ENCODE data around the gene CDK2. TPM values are rescaled to one million over a fixed set of nuclear protein-coding genes. Genes with fewer than 3 reads are reported as not detected.
A peak's percentile ranks its signal among the peaks of the same experiment; 100 is the strongest.
"Not testable (repeated sequence)": the region's sequence is repeated elsewhere in the genome, so short reads cannot be mapped to it uniquely, and the experiment has no call there.

Gene CDK2
- total RNA-seq, 1 donor from 2014 or later, result 9.1 TPM

DNA sequence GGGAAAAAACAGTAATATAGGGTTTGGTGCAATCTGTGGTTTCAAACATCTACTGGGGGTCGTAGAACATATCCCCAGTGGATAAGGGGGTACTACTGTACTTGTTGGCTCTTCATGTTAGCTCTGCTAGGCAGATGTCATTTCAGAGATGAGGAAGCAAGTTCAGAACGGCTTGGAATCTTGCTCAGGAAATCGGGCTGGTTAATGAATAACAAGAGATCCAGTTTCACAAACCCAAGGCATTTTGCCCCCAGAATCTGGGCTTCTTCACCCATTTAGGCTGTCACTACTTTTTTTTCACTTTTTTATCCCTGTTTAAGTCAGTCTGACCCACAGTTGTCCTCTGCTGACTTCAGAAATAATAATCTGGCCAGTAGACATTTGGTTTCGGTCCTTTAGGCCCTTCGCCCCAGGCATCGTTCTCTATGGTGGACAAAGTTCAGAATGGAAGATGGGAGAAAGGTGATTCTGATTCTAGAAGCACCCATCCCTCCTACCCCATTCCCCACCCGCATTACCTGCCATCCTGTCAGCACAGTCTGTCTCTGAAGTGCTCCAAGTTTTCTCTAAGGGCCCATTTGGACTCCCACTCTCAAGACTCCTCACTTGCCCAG lies 35.0 kb downstream of the CDK2 start:
- DNase-seq (ENCODE audit: low spot score), result no peak
- intact Hi-C loops (cut with DNase I), result no loop called here

DNA sequence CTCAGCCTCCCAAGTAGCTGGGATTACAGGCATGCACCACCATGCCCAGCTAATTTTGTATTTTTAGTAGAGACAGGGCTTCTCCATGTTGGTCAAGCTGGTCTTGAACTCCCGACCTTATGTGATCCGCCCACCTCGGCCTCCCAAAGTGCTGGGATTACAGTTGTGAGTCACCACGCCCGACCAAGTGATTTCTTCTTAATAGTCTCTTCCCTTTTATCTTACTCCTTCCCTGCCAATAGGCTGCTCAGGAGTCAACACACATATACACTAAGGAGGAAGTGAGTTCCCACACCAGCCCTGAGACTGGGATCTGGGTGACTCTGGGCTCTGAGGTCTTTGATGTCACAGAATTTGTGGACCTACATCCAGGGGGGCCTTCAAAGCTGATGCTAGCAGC lies 36.7 kb downstream of the CDK2 start:
- intact Hi-C loops (cut with DNase I), result not testable (repeated sequence)

GRCh38 chr12:56004211-56004610 lies 37.6 kb downstream of the CDK2 start:
- DNase-seq (ENCODE audit: low spot score), result no peak
- intact Hi-C loops (cut with DNase I), result no loop called here

More for the DNA sequence above, 36.7 kb downstream of the CDK2 start:
- DNase-seq (ENCODE audit: low spot score), result not testable (repeated sequence)

GRCh38 chr12:56007564-56008559 lies 41.2 kb downstream of the CDK2 start:
- peak; percentile 78 for DNase-seq (ENCODE audit: low spot score)
- intact Hi-C loops (cut with DNase I), result loop anchor here (5.0 kb wide), 1 partner anchor 94 kb away; the partner anchor contains the start of gene PA2G4

DNA sequence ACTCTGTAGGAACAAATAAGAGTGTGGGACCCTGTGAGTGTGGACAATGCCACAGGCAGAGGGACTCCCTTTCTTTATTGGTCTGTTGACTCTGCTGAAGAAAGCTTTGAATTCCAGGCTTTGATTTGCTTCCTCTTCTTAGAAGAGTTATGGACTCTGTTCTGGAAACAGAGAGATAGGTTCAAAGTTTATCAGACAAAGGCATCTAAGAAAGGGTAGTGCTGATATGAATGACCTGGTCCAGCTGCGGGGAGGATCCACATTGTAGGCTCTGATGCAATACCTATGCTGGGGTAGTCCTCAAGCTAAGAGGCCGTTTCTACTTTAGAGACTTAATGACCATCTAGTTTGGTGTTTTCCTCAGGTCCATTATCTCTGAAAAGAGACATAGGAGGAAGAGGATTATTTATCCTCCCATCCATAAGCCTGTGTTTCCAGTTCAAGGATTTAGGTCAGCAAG lies 43.5 kb downstream of the CDK2 start:
- DNase-seq (ENCODE audit: low spot score), result no peak
- intact Hi-C loops (cut with DNase I), result no loop called here

DNA sequence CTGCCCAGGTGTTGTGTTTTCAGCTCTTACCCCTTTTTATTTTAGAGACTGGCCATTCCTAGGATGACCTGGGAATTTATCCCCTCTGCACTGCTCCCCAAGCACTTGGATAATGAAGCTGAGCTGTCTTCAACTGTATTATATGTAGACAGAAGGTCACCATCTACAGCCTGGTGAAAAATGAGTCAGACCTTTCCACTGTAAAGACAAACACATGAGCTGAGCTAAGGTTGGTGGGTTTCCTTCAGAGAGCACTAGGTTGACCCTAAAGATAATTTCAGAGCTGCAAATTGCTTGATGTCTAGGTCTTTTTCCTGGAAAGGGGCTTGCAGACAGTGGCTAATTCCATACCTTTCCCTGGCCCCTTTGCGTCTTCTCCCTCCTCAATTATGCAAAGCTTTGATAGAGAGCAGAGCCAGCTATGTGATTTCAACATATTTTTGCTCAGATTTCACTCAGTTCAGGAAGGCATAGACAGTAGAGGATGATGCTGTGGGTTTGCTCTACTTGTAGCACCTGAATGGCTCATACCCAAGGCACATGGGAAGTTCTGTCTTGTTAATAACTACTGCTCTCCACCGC lies 45.0 kb downstream of the CDK2 start:
- intact Hi-C loops (cut with DNase I), result no loop called here
- no peak for DNase-seq (ENCODE audit: low spot score)

GRCh38 chr12:56013482-56013881 lies 46.9 kb downstream of the CDK2 start:
- intact Hi-C loops (cut with DNase I), result no loop called here
- no peak for DNase-seq (ENCODE audit: low spot score)

- no peak for DNase-seq (ENCODE audit: low spot score)
- intact Hi-C loops (cut with DNase I), result no loop called here
Measured at GRCh38 chr12:56014205-56014604, 47.6 kb downstream of the CDK2 start.

- DNase-seq (ENCODE audit: low spot score), result no peak
- intact Hi-C loops (cut with DNase I), result no loop called here
Measured at GRCh38 chr12:56017181-56017580, 50.6 kb downstream of the CDK2 start.

DNA sequence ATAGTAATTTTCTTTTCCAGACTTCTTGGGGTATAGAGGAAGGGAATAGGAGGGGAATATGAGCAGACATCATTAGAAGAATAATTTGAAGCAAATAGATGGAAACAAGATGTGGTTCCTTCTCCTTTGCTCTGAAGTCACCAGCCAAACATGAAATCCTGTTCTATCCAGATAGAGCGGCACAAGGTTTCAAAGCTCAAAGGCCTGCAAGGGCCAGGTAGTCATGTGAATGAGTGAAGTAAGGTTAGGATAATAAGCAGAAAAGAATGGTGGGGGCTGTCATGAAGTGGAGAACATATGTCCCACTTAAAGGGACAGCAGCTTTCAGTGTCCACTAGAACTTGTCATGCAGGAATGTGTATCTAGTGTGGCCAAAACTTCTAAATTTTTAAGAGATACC lies 51.7 kb downstream of the CDK2 start:
- DNase-seq (ENCODE audit: low spot score), result no peak

GRCh38 chr12:56020423-56021184 lies 54.0 kb downstream of the CDK2 start, which contains the start of gene IKZF4:
Gene IKZF4 (plus strand): TSS chr12:56021043. CDS start chr12:56021494, 451 bp downstream.
- DNase-seq (ENCODE audit: low spot score), result no peak
- intact Hi-C loops (cut with DNase I), result no loop called here

More for the DNA sequence above, 51.7 kb downstream of the CDK2 start:
- intact Hi-C loops (cut with DNase I), result no loop called here

DNA sequence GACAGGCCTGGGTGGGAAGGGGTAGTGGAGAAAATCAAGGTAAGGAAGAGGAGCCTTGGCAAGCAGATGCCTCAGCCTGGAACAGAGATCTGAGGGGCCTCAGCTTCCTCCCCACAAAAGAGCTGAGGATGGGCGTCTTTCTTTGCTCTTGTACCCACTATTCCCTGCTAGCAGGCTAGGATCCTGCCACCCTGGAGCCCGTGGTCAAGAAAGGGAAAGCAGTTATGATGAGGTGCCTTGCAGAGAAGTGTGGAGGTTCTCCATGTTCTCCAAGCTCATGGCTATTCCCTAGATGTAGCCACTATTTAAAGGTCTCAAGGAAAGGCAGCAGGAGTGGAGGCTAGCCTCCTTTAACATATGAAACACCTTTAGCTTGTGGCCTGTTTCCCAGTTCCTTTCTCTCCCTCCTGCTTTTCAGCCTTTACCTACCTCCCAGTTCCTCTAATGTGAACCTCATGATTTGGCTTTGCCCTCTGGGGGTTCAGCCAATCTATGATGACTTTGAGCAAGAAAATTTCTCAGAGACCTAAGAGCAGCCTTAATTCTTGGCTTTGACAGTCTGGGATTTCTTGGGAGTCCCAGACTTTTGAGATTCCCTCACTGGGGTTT lies 55.4 kb downstream of the CDK2 start:
- intact Hi-C loops (cut with DNase I), result no loop called here
- DNase-seq (ENCODE audit: low spot score), result no peak

Other genes with a start within 250 kb of the CDK2 start
- gene RDH5, start 246.4 kb upstream of the CDK2 start, total RNA-seq, result 26.3 TPM
- 914 TPM for gene CD63, start 237.8 kb upstream of the CDK2 start, total RNA-seq
- gene GDF11, start 223.7 kb upstream of the CDK2 start, total RNA-seq, result 18.0 TPM
- gene SARNP, start 149.1 kb upstream of the CDK2 start, total RNA-seq, result 56.2 TPM
- 23.0 TPM for gene ORMDL2, start 148.8 kb upstream of the CDK2 start, total RNA-seq
- gene DNAJC14, start 137.2 kb upstream of the CDK2 start, total RNA-seq, result 18.4 TPM
- gene MMP19, start 123.9 kb upstream of the CDK2 start, total RNA-seq, result 1.6 TPM
- gene PYM1, start 38.9 kb upstream of the CDK2 start, total RNA-seq, result 13.5 TPM
- gene DGKA, start 35.7 kb upstream of the CDK2 start, total RNA-seq, result 9.7 TPM
- 0.75 TPM for gene PMEL, start 788 bp upstream of the CDK2 start, total RNA-seq
- 108 TPM for gene RAB5B, start 7.2 kb downstream of the CDK2 start, total RNA-seq
- 25.0 TPM for gene SUOX, start 30.4 kb downstream of the CDK2 start, total RNA-seq
- 8.4 TPM for gene IKZF4, start 54.2 kb downstream of the CDK2 start, total RNA-seq
- gene RPS26, start 75.1 kb downstream of the CDK2 start, total RNA-seq, result 39.5 TPM
- 1.5 TPM for gene ERBB3, start 113.3 kb downstream of the CDK2 start, total RNA-seq
- gene PA2G4, start 137.7 kb downstream of the CDK2 start, total RNA-seq, result 61.6 TPM
- gene RPL41, start 149.8 kb downstream of the CDK2 start, total RNA-seq, result 1,517 TPM
- 6.0 TPM for gene ZC3H10, start 151.4 kb downstream of the CDK2 start, total RNA-seq
- gene ESYT1, start 161.4 kb downstream of the CDK2 start, total RNA-seq, result 36.2 TPM
- gene MYL6B, start 185.8 kb downstream of the CDK2 start, total RNA-seq, result 37.6 TPM
- 792 TPM for gene MYL6, start 191.5 kb downstream of the CDK2 start, total RNA-seq
- 71.5 TPM for gene SMARCC2, start 222.7 kb downstream of the CDK2 start, total RNA-seq

Data from cardiac septum (tissue), 1 donor.